Type B pancreatic cell (in vitro differentiated cells): ENCODE results near the gene ZNF581. TPM values are rescaled to one million over a fixed set of nuclear protein-coding genes. Genes with fewer than 3 reads are reported as not detected.

Experiments used
- DNase-seq: peaks from one replicate; pipeline ENCODE4 v3.0.0; 2021; ENCODE audit warnings: mixed read lengths; ENCODE audit not compliant: unreplicated experiment; ENCODE audit errors: extremely low spot score
- H3K27ac Mint-ChIP-seq: 2 replicates; pipeline ENCODE4 v1.8.0; 2021; ENCODE audit warnings: mild to moderate bottlenecking, mixed read lengths
- H3K27me3 Mint-ChIP-seq: 2 replicates; pipeline ENCODE4 v1.8.0; 2021; ENCODE audit warnings: mixed read lengths
- H3K36me3 Mint-ChIP-seq: 2 replicates; pipeline ENCODE4 v1.8.0; 2021; ENCODE audit warnings: mixed read lengths
- H3K4me1 Mint-ChIP-seq: one replicate; pipeline ENCODE4 v1.8.0; 2021; ENCODE audit warnings: mixed read lengths; ENCODE audit not compliant: unreplicated experiment
- H3K4me3 Mint-ChIP-seq: 2 replicates; pipeline ENCODE4 v1.8.0; 2021; ENCODE audit warnings: mild to moderate bottlenecking, mixed read lengths
- H3K9me3 Mint-ChIP-seq: 2 replicates; pipeline ENCODE4 v1.8.0; 2021; ENCODE audit warnings: mixed read lengths
- CTCF ChIP-seq: fragments of 200-600 bp; sonication (generic); conservative IDR thresholded peaks from 2 replicates; pipeline ENCODE4 v1.5.0; 2021; ENCODE audit warnings: antibody characterized with exemption, mild to moderate bottlenecking
- total RNA-seq: library from RNA; stranded (reverse); gene quantifications from 2 replicates; pipeline ENCODE4 v1.2.1, GENCODE V29; 2021; ENCODE audit warnings: low replicate concordance

The ZNF581 gene
- total RNA-seq, 1 donor from 2014 or later = 43.1 TPM

- no peak for TF ChIP-seq CTCF
- peaks cover 18% of the 10 kb centered on the region for H3K36me3 Mint-ChIP-seq
- no peaks in the 10 kb centered on the region for H3K27me3 Mint-ChIP-seq
- no peak for DNase-seq
- H3K9me3 Mint-ChIP-seq = no peaks in the 10 kb centered on the region
- peak overlapping the region; percentile 99 for H3K27ac Mint-ChIP-seq
- peak overlapping the region; percentile 100 for H3K4me3 Mint-ChIP-seq
- peaks cover 40% of the 10 kb centered on the region for H3K4me1 Mint-ChIP-seq
Measured at GRCh38 chr19:55636723-55637122, 6.7 kb upstream of the ZNF581 start.

GRCh38 chr19:55637534-55637933, 5.9 kb upstream of the ZNF581 start:
- H3K9me3 Mint-ChIP-seq = no peaks in the 10 kb centered on the region
- H3K4me3 Mint-ChIP-seq = peak overlapping the region; percentile 83
- peaks cover 21% of the 10 kb centered on the region for H3K36me3 Mint-ChIP-seq
- peaks cover 40% of the 10 kb centered on the region for H3K4me1 Mint-ChIP-seq
- no peak for TF ChIP-seq CTCF
- peak overlapping the region; percentile 90 for H3K27ac Mint-ChIP-seq
- H3K27me3 Mint-ChIP-seq = no peaks in the 10 kb centered on the region
- DNase-seq = no peak

- peak; percentile 68 for TF ChIP-seq CTCF
- DNase-seq = no peak
- peak overlapping the region; percentile 74 for H3K27ac Mint-ChIP-seq
- H3K9me3 Mint-ChIP-seq = no peaks in the 10 kb centered on the region
- H3K4me1 Mint-ChIP-seq = peaks cover 46% of the 10 kb centered on the region
- H3K4me3 Mint-ChIP-seq = peak overlapping the region; percentile 82
- H3K36me3 Mint-ChIP-seq = peaks cover 25% of the 10 kb centered on the region
- peaks cover 5% of the 10 kb centered on the region for H3K27me3 Mint-ChIP-seq
Measured at GRCh38 chr19:55638864-55639359, 4.5 kb upstream of the ZNF581 start.

- H3K36me3 Mint-ChIP-seq = peaks cover 21% of the 10 kb centered on the region
- no peaks in the 10 kb centered on the region for H3K9me3 Mint-ChIP-seq
- peak; percentile 71 for DNase-seq
- peak overlapping the region; percentile 91 for H3K27ac Mint-ChIP-seq
- no peak for TF ChIP-seq CTCF
- H3K4me3 Mint-ChIP-seq = peak overlapping the region; percentile 91
- peaks cover 5% of the 10 kb centered on the region for H3K27me3 Mint-ChIP-seq
- peaks cover 40% of the 10 kb centered on the region for H3K4me1 Mint-ChIP-seq
Measured at GRCh38 chr19:55640043-55640576, 3.3 kb upstream of the ZNF581 start.

GRCh38 chr19:55640577-55641425, 2.6 kb upstream of the ZNF581 start, which contains the start of gene ZNF580:
ZNF580 (plus strand) TSS chr19:55641002; CDS start chr19:55642509, 1,507 bp downstream.
- H3K9me3 Mint-ChIP-seq = no peaks in the 10 kb centered on the region
- peak within 1 kb of the TSS; percentile 91 for H3K27ac Mint-ChIP-seq
- no peak for TF ChIP-seq CTCF
- peak within 1 kb of the TSS; percentile 94 for H3K4me3 Mint-ChIP-seq
- no peak for DNase-seq
- H3K4me1 Mint-ChIP-seq = peaks cover 34% of the 10 kb centered on the region
- H3K27me3 Mint-ChIP-seq = peaks cover 5% of the 10 kb centered on the region
- peaks cover 21% of the 10 kb centered on the region for H3K36me3 Mint-ChIP-seq
